Endothelial cell of umbilical vein (primary cell): ENCODE results near the gene EIF2B5. TPM values are rescaled to one million over a fixed set of nuclear protein-coding genes. Genes with fewer than 3 reads are reported as not detected.

Source experiments
- BruUV-seq: library from RNA; stranded (reverse); fragments of 400-500 nt; replicated peaks from 2 replicates; lab custom pipeline; 2021; lab: Mats Ljungman, UMichigan
- CTCF ChIA-PET: fragments of 300-600, 350-600 bp; sonication (Branson Sonifier 250); formaldehyde crosslinking; loops from one replicate; lab custom pipeline; 2021; ENCODE audit warnings: antibody characterized with exemption, inconsistent platforms; lab: Charles Lee
- POLR2A ChIA-PET: fragments of 300-600, 350-600 bp; sonication (Branson Sonifier 250); formaldehyde crosslinking; loops from one replicate; lab custom pipeline; 2021; ENCODE audit warnings: antibody characterized with exemption, inconsistent platforms; lab: Charles Lee
- DNase-seq: peaks from one replicate; pipeline ENCODE4 v3.0.0-alpha.2; 2011; ENCODE audit warnings: low read depth, low spot score
- FAIRE-seq: peaks from 2 replicates; lab custom pipeline; 2011; peaks lifted over from hg19 to GRCh38; lab: Jason Lieb, UNC
- H2AFZ ChIP-seq: 2 replicates; pipeline ENCODE4 v1.6.0; 2012; ENCODE audit warnings: low read depth, low read length, control low read depth, inconsistent platforms
- H3K27ac ChIP-seq: 2 replicates; pipeline ENCODE4 v1.5.1; 2011; ENCODE audit warnings: low read depth, mild to moderate bottlenecking, control low read depth, low read length, moderate library complexity; ENCODE audit not compliant: insufficient read depth
- H3K27me3 ChIP-seq, 2 experiments: 2 replicates each; pipeline versions ENCODE4 v1.6.0 to v1.6.1; 2011; ENCODE audit warnings: low read length in 2 of 2, mixed read lengths in 1 of 2; ENCODE audit not compliant: control insufficient read depth in 2 of 2, insufficient read depth in 2 of 2
- H3K36me3 ChIP-seq, 2 experiments: 2 replicates in 1 of 2; 3 replicates in 1 of 2; pipeline ENCODE4 v1.5.1; 2011; ENCODE audit warnings: low read length in 2 of 2, mild to moderate bottlenecking in 1 of 2, moderate library complexity in 1 of 2; ENCODE audit not compliant: control insufficient read depth in 2 of 2, insufficient read depth in 2 of 2; ENCODE audit errors: extremely low read depth in 1 of 2
- H3K4me1 ChIP-seq: 3 replicates; pipeline ENCODE4 v1.5.1; 2011; ENCODE audit warnings: mild to moderate bottlenecking, low read length; ENCODE audit not compliant: control insufficient read depth, insufficient read depth; ENCODE audit errors: extremely low read depth
- H3K4me2 ChIP-seq: 2 replicates; pipeline ENCODE4 v1.6.1; 2011; ENCODE audit warnings: low read length, control low read depth, mixed read lengths; ENCODE audit not compliant: insufficient read depth
- H3K4me3 ChIP-seq, 3 experiments: fragments of 200-600 bp in 1 of 3; sonication (generic), shearing (Covaris generic) in 1 of 3; replicated peaks in 1 of 3; 2 replicates each; pipeline ENCODE4 v1.5.1; 2011 to 2016; ENCODE audit warnings: control low read depth in 3 of 3, low read length in 3 of 3, mild to moderate bottlenecking in 2 of 3, inconsistent platforms in 1 of 3, low read depth in 1 of 3, moderate library complexity in 1 of 3; ENCODE audit not compliant: insufficient read depth in 1 of 3
- H3K79me2 ChIP-seq: 2 replicates; pipeline ENCODE4 v1.6.0; 2012; ENCODE audit warnings: low read length, inconsistent platforms; ENCODE audit not compliant: control insufficient read depth, insufficient read depth
- H3K9ac ChIP-seq: replicated peaks from 2 replicates; pipeline ENCODE3; 2011; ENCODE audit warnings: low read length, control low read depth; ENCODE audit not compliant: insufficient read depth; ENCODE audit errors: extremely low read depth
- H3K9me1 ChIP-seq: replicated peaks from 3 replicates; pipeline ENCODE4 v1.6.0; 2011; ENCODE audit warnings: mild to moderate bottlenecking, low read length; ENCODE audit not compliant: control insufficient read depth, insufficient read depth; ENCODE audit errors: extremely low read depth
- H3K9me3 ChIP-seq: replicated peaks from 2 replicates; pipeline ENCODE4 v1.5.1; 2012; ENCODE audit warnings: low read length, inconsistent platforms; ENCODE audit not compliant: control insufficient read depth, insufficient read depth
- H4K20me1 ChIP-seq: replicated peaks from 2 replicates; pipeline ENCODE3; 2011; ENCODE audit warnings: mild to moderate bottlenecking, low read length; ENCODE audit not compliant: control insufficient read depth, insufficient read depth; ENCODE audit errors: extremely low read depth
- CTCF ChIP-seq, 2 donors: IDR thresholded peaks; 1 replicate in 1 of 2; 2 replicates in 1 of 2; pipeline ENCODE4 v1.5.1; 2011; ENCODE audit warnings: low read length in 2 of 2, mild to moderate bottlenecking in 2 of 2, moderate library complexity in 2 of 2, control low read depth in 1 of 2, inconsistent platforms in 1 of 2, low read depth in 1 of 2; ENCODE audit not compliant: insufficient read depth in 1 of 2; ENCODE audit errors: extremely low read depth in 1 of 2
- EZH2 ChIP-seq: IDR thresholded peaks from 2 replicates; pipeline ENCODE4 v1.6.1; 2012; ENCODE audit warnings: borderline replicate concordance, low read depth, mild to moderate bottlenecking, moderate library complexity, low read length, inconsistent platforms; ENCODE audit not compliant: severe bottlenecking
- FOS ChIP-seq: IDR thresholded peaks from 2 replicates; pipeline ENCODE4 v1.6.1; 2011; ENCODE audit warnings: mild to moderate bottlenecking, low read length, moderate library complexity, borderline replicate concordance; ENCODE audit not compliant: insufficient read depth
- GATA2 ChIP-seq: IDR thresholded peaks from 2 replicates; pipeline ENCODE4 v1.7.0; 2011; ENCODE audit warnings: low read depth, mild to moderate bottlenecking, moderate library complexity, mixed read lengths, low read length; ENCODE audit not compliant: insufficient read length, insufficient read depth
- JUN ChIP-seq: IDR thresholded peaks from 2 replicates; pipeline ENCODE4 v1.6.1; 2011; ENCODE audit warnings: borderline replicate concordance, low read depth; ENCODE audit not compliant: insufficient read length, insufficient read depth
- MYC ChIP-seq: IDR thresholded peaks from one replicate; pipeline ENCODE4 v1.6.1; 2011; ENCODE audit warnings: mild to moderate bottlenecking, low read depth, low read length
- POLR2A ChIP-seq: IDR thresholded peaks from 2 replicates; pipeline ENCODE4 v1.6.1; 2012; ENCODE audit warnings: low read depth, mild to moderate bottlenecking, control low read depth, low read length
- POLR2AphosphoS5 ChIP-seq: IDR thresholded peaks from 2 replicates; pipeline ENCODE4 v1.6.1; 2012; ENCODE audit warnings: low read depth, mild to moderate bottlenecking, control low read depth, low read length, moderate library complexity; ENCODE audit not compliant: insufficient read depth
- dilution Hi-C: fragments of 300-500 bp; cut with MboI; formaldehyde crosslinking; loops from one replicate; pipeline ENCODE4 v1.15.0; 2019; ENCODE audit warnings: low sequenced_read_pairs; ENCODE audit not compliant: extremely low pct_ligation_motif_present
- intact Hi-C: fragments of 100-400 bp; cut with micrococcal nuclease; formaldehyde crosslinking; loops from one replicate; pipeline ENCODE4 v1.10.0; 2022
- polyA plus RNA-seq, 4 experiments: library from polyadenylated mRNA; depleted of rRNA in 3 of 4; stranded (reverse) in 3 of 4; unstranded in 1 of 4; fragments of >200 nt; gene quantifications; 2 replicates each; pipeline versions ENCODE4 v1.2.1 to v1.2.3, GENCODE V29; 2011 to 2012; ENCODE audit warnings: missing spikeins in 1 of 4
- total RNA-seq: library from RNA; stranded (reverse); gene quantifications from 2 replicates; pipeline ENCODE4 v1.2.3, GENCODE V29; 2021
- TF ChIP-seq, protein P1 (sequence below): IDR thresholded peaks from 2 replicates; pipeline ENCODE4 v1.6.1; 2011; ENCODE audit not compliant: insufficient read depth, insufficient read length

Gene EIF2B5
- total and polyA plus RNA-seq, 2 donors (not counting 3 experiments of a cell fraction or from before 2014, with no cell fraction given): 42.7 to 44.7 TPM

- Histone ChIP-seq H3K79me2 (peaks cover 41% of the 10 kb centered on the region), H3K4me3 (peak overlapping the region; percentile 84 to 97 (median 87)), H4K20me1 (no peaks in the 10 kb centered on the region), H3K27me3 (no peaks in the 10 kb centered on the region), H3K36me3 (peaks cover 28 to 43% of the 10 kb centered on the region in 2 experiments), H3K4me1 (peaks cover 28% of the 10 kb centered on the region), H3K27ac (peak overlapping the region; percentile 73), H3K9me3 (no peaks in the 10 kb centered on the region), H2AFZ (no peak overlapping the region), H3K4me2 (peak overlapping the region; percentile 81), H3K9me1 (no peaks in the 10 kb centered on the region), H3K9ac (peak overlapping the region; percentile 86)
- dilution Hi-C loops (no loop called here), intact Hi-C loops (loop anchor here (1.0 to 5.0 kb wide), 3 partner anchors 9 to 136 kb away; partner anchors contain the start of genes EIF2B5 and EIF4G1)
- FAIRE-seq: peak; percentile 98
- peak; percentile 90 for DNase-seq
- ChIA-PET POLR2A (interaction anchor here (0.5 to 1.0 kb wide), 2 partner anchors 9 to 119 kb away, joined by 4 to 5 read pairs; partner anchors contain the start of gene ABCF3), CTCF (interaction anchor here (0.6 to 1.6 kb wide), 11 partner anchors 8 to 384 kb away, joined by 3 to 14 read pairs (median 4); partner anchors contain the start of genes ABCF3, EEF1AKMT4 and EIF2B5)
- no peak for TF ChIP-seq CTCF (IDR thresholded peaks at IDR 0.05; ENCODE audit: extremely low read depth in 1 of 2, insufficient read depth in 1 of 2, low read depth in 1 of 2, low read length in 2 of 2)
- no peak for TF ChIP-seq MYC
- no peak for TF ChIP-seq EZH2
- TF ChIP-seq POLR2AphosphoS5: peak; percentile 54
- no peak for TF ChIP-seq JUN
- TF ChIP-seq POLR2A: peak; percentile 50
- TF ChIP-seq, protein P1, sequence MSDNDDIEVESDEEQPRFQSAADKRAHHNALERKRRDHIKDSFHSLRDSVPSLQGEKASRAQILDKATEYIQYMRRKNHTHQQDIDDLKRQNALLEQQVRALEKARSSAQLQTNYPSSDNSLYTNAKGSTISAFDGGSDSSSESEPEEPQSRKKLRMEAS: no peak
- TF ChIP-seq FOS: peak; percentile 52
- TF ChIP-seq GATA2: no peak
- no TSS peak for BruUV-seq
These were observed 41.5 kb downstream of the EIF2B5 start for GRCh38 chr3:184176377-184177330.
